A549 (cell line): ENCODE results near the gene GXYLT1. TPM values are rescaled to one million over a fixed set of nuclear protein-coding genes. Genes with fewer than 3 reads are reported as not detected.
A peak's percentile ranks its signal among the peaks of the same experiment; 100 is the strongest.

ENCODE experiments used
- BHLHE40 ChIP-seq: IDR thresholded peaks from 2 replicates; pipeline ENCODE4 v1.6.1; 2012; ENCODE audit warnings: low read depth, low read length, inconsistent platforms
- CBX2 ChIP-seq: fragments of 200-600 bp; sonication (generic); IDR thresholded peaks from 2 replicates; pipeline ENCODE4 v1.6.1; 2016; ENCODE audit warnings: low read depth, mild to moderate bottlenecking, borderline replicate concordance
- CEBPB ChIP-seq, 2 experiments: fragments of >200 bp in 1 of 2; sonication (Bioruptor Twin) in 1 of 2; formaldehyde crosslinking in 1 of 2; IDR thresholded peaks; 2 replicates each; pipeline ENCODE4 v1.6.1; 2012 to 2016
- CHD2 ChIP-seq: fragments of 150-350 bp; IDR thresholded peaks from 2 replicates; pipeline ENCODE4 v1.6.1; 2014; ENCODE audit warnings: low read length; ENCODE audit not compliant: partially characterized antibody
- EHF ChIP-seq: fragments of 250-450 bp; sonication (Bioruptor Pico); IDR thresholded peaks from 2 replicates; pipeline ENCODE4 v1.5.0; 2020; ENCODE audit warnings: mild to moderate bottlenecking
- EHMT2 ChIP-seq: fragments of 200-600 bp; sonication (generic); IDR thresholded peaks from 2 replicates; pipeline ENCODE4 v1.6.1; 2016; ENCODE audit warnings: antibody characterized with exemption, low read depth, mild to moderate bottlenecking, moderate library complexity
- ELK1 ChIP-seq: fragments of 150-350 bp; IDR thresholded peaks from 2 replicates; pipeline ENCODE4 v1.6.1; 2014; ENCODE audit warnings: low read depth, mild to moderate bottlenecking, low read length
- ESRRA ChIP-seq: fragments of 150-350 bp; IDR thresholded peaks from 2 replicates; pipeline ENCODE4 v1.6.1; 2014; ENCODE audit warnings: mild to moderate bottlenecking, low read length, borderline replicate concordance
- FOSB ChIP-seq: fragments of 250-450 bp; sonication (Bioruptor Pico); IDR thresholded peaks from 2 replicates; pipeline ENCODE4 v1.5.0; 2020; ENCODE audit warnings: mild to moderate bottlenecking, moderate library complexity
- GATA3 ChIP-seq: IDR thresholded peaks from 2 replicates; pipeline ENCODE4 v1.6.1; 2012; ENCODE audit warnings: borderline replicate concordance
- HEYL ChIP-seq: fragments of 250-450 bp; sonication (Bioruptor Pico); IDR thresholded peaks from 2 replicates; pipeline ENCODE4 v1.8.0; 2021; ENCODE audit warnings: mild to moderate bottlenecking, moderate library complexity
- HMGXB4 ChIP-seq: fragments of 250-450 bp; sonication (Bioruptor Pico); IDR thresholded peaks from 2 replicates; pipeline ENCODE4 v1.5.0; 2021; ENCODE audit warnings: mild to moderate bottlenecking, moderate library complexity, borderline replicate concordance
- HOXB5 ChIP-seq: fragments of 250-450 bp; sonication (Bioruptor Pico); IDR thresholded peaks from 2 replicates; pipeline ENCODE4 v1.5.0; 2020; ENCODE audit warnings: mild to moderate bottlenecking, moderate library complexity
- JUNB ChIP-seq: fragments of >200 bp; sonication (Bioruptor Twin); formaldehyde crosslinking; IDR thresholded peaks from 2 replicates; pipeline ENCODE4 v1.6.1; 2016
- KDM1A ChIP-seq: fragments of 200-600 bp; sonication (generic); IDR thresholded peaks from 2 replicates; pipeline ENCODE4 v1.6.1; 2016; ENCODE audit warnings: low read depth, mild to moderate bottlenecking
- MAFK ChIP-seq: fragments of 450-650 bp; IDR thresholded peaks from 2 replicates; pipeline ENCODE4 v1.6.1; 2014; ENCODE audit not compliant: partially characterized antibody
- NFE2L2 ChIP-seq: fragments of 150-350 bp; conservative IDR thresholded peaks from 2 replicates; pipeline ENCODE4 v1.6.1; 2014; ENCODE audit warnings: low read length
- NR3C1 ChIP-seq: fragments of >200 bp; sonication (Bioruptor Twin); formaldehyde crosslinking; IDR thresholded peaks from 3 replicates; pipeline ENCODE4 v1.6.1; 2017
- PHF8 ChIP-seq: fragments of 200-600 bp; sonication (generic); IDR thresholded peaks from 2 replicates; pipeline ENCODE4 v1.6.1; 2016; ENCODE audit warnings: low read depth, mild to moderate bottlenecking, antibody characterized with exemption, moderate library complexity, borderline replicate concordance
- POLR2AphosphoS2 ChIP-seq: conservative IDR thresholded peaks from 2 replicates; pipeline ENCODE4 v1.6.1; 2012; ENCODE audit warnings: low read length, improper control_type of control experiment, inconsistent platforms
- SMC3 ChIP-seq: fragments of >200 bp; sonication (Bioruptor Twin); formaldehyde crosslinking; IDR thresholded peaks from 3 replicates; pipeline ENCODE4 v1.6.1; 2018; ENCODE audit warnings: inconsistent platforms
- SREBF2 ChIP-seq: fragments of 450-650 bp; IDR thresholded peaks from 2 replicates; pipeline ENCODE4 v1.6.1; 2014; ENCODE audit warnings: mild to moderate bottlenecking, moderate library complexity
- TP53 ChIP-seq: fragments of 250-450 bp; sonication (Bioruptor Pico); IDR thresholded peaks from 2 replicates; pipeline ENCODE4 v1.5.0; 2021; ENCODE audit warnings: mild to moderate bottlenecking, moderate library complexity
- ZFP36 ChIP-seq: fragments of 450-650 bp; IDR thresholded peaks from 2 replicates; pipeline ENCODE4 v1.6.1; 2014; ENCODE audit warnings: borderline replicate concordance; ENCODE audit not compliant: partially characterized antibody
- ZNF302 ChIP-seq: fragments of 250-450 bp; sonication (Bioruptor Pico); IDR thresholded peaks from 2 replicates; pipeline ENCODE4 v1.9.0; 2021; ENCODE audit warnings: inconsistent platforms, mild to moderate bottlenecking, moderate library complexity
- ZSCAN20 ChIP-seq: fragments of 250-450 bp; sonication (Bioruptor Pico); IDR thresholded peaks from 2 replicates; pipeline ENCODE4 v1.8.0; 2022; ENCODE audit warnings: mild to moderate bottlenecking, moderate library complexity
- polyA plus RNA-seq, 4 experiments: library from polyadenylated mRNA; depleted of rRNA in 3 of 4; stranded (reverse); fragments of >200 nt; fragmentation: RNase III in 1 of 4; extraction: RNeasy Plus Mini Kit Qiagen cat#74134 plus additional on column Dnase treatment in 1 of 4; gene quantifications; 2 replicates in 3 of 4; 3 replicates in 1 of 4; pipeline ENCODE4 v1.2.3, GENCODE V29; 2011 to 2017
- TF ChIP-seq, protein P1 (sequence below): fragments of >200 bp; sonication (Bioruptor Twin); formaldehyde crosslinking; IDR thresholded peaks from 3 replicates; pipeline ENCODE4 v1.6.1; 2016
- TF ChIP-seq, protein P2 (sequence below): fragments of >200 bp; sonication (Bioruptor Twin); formaldehyde crosslinking; IDR thresholded peaks from 2 replicates; pipeline ENCODE4 v1.6.1; 2016
- TF ChIP-seq, protein P3 (sequence below): IDR thresholded peaks from 2 replicates; pipeline ENCODE4 v1.6.1; 2012

The GXYLT1 gene
- polyA plus RNA-seq, 2 of the 4 experiments (the other 2 are of a cell fraction): 11.2 to 25.0 TPM

GRCh38 chr12:42144408-42145196 is at the start of gene GXYLT1 (continued):
- TF ChIP-seq ELK1 (no peak), CBX2 (no peak), FOSB (CRISPR knock-in tag) (no peak), HEYL (no peak), HMGXB4 (CRISPR knock-in tag) (no peak), NFE2L2 (no peak), CEBPB (IDR thresholded peaks at IDR 0.05) (no peak; a peak in 1 of 4 replicates), SREBF2 (no peak), ZSCAN20 (CRISPR knock-in tag) (no peak), ESRRA (no peak), HOXB5 (CRISPR knock-in tag) (no peak), MAFK (no peak), ZNF302 (CRISPR knock-in tag) (no peak), ZFP36 (no peak), CHD2 (no peak), EHMT2 (no peak), JUNB (no peak), POLR2AphosphoS2 (0 out of 2 replicates have a peak, but pooled peaks have one; percentile 68), BHLHE40 (no peak), EHF (CRISPR knock-in tag) (no peak), GATA3 (no peak; the same call in 1 of the 2 replicates), SMC3 (no peak), PHF8 (peak; percentile 74; the same call in 1 of the 2 replicates), KDM1A (no peak), TP53 (peak; percentile 69; the same call in 1 of the 2 replicates), NR3C1 (no peak)
- TF ChIP-seq, protein P1, sequence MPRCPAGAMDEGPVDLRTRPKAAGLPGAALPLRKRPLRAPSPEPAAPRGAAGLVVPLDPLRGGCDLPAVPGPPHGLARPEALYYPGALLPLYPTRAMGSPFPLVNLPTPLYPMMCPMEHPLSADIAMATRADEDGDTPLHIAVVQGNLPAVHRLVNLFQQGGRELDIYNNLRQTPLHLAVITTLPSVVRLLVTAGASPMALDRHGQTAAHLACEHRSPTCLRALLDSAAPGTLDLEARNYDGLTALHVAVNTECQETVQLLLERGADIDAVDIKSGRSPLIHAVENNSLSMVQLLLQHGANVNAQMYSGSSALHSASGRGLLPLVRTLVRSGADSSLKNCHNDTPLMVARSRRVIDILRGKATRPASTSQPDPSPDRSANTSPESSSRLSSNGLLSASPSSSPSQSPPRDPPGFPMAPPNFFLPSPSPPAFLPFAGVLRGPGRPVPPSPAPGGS: no peak; the same call in none of the 3 replicates
- TF ChIP-seq, protein P2, sequence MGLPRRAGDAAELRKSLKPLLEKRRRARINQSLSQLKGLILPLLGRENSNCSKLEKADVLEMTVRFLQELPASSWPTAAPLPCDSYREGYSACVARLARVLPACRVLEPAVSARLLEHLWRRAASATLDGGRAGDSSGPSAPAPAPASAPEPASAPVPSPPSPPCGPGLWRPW: no peak
- TF ChIP-seq, protein P3, sequence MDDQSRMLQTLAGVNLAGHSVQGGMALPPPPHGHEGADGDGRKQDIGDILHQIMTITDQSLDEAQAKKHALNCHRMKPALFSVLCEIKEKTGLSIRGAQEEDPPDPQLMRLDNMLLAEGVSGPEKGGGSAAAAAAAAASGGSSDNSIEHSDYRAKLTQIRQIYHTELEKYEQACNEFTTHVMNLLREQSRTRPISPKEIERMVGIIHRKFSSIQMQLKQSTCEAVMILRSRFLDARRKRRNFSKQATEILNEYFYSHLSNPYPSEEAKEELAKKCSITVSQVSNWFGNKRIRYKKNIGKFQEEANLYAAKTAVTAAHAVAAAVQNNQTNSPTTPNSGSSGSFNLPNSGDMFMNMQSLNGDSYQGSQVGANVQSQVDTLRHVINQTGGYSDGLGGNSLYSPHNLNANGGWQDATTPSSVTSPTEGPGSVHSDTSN: no peak
